HG03095 (cell line): ENCODE data around the gene CCDC127.
"Not testable (repeated sequence)": the region's sequence is repeated elsewhere in the genome, so short reads cannot be mapped to it uniquely, and the experiment has no call there.

Source experiments
- ATAC-seq: cut with Tn5 transposase; IDR thresholded peaks from one replicate; pipeline ENCODE4 v1.9.1; 2021; ENCODE audit warnings: moderate library complexity; ENCODE audit not compliant: unreplicated experiment

The CCDC127 gene

GRCh38 chr5:217494-218456, at the start of gene CCDC127, which contains the start of gene SDHA:
Gene CCDC127 (minus strand): TSS chr5:218153. CDS start chr5:216849, 1,304 bp downstream.
Gene SDHA (plus strand): TSS chr5:218320. CDS start chr5:218356, 36 bp downstream.
- peak; percentile 57 for ATAC-seq

GRCh38 chr5:267716-268115, 49.8 kb upstream of the CCDC127 start:
- ATAC-seq = no peak

GRCh38 chr5:266311-267026, 48.5 kb upstream of the CCDC127 start:
- ATAC-seq = not testable (repeated sequence)

- ATAC-seq = no peak
These were observed 46.4 kb upstream of the CCDC127 start for GRCh38 chr5:264338-264737.

- not testable (repeated sequence) for ATAC-seq
These were observed 45.5 kb upstream of the CCDC127 start for GRCh38 chr5:263275-263974.

- no peak for ATAC-seq
These were observed 39.2 kb upstream of the CCDC127 start for GRCh38 chr5:257148-257547.

- ATAC-seq = not testable (repeated sequence)
These were observed 38.4 kb upstream of the CCDC127 start for GRCh38 chr5:256347-256746.

GRCh38 chr5:255116-255515, 37.2 kb upstream of the CCDC127 start:
- ATAC-seq = not testable (repeated sequence)

GRCh38 chr5:254322-254721, 36.4 kb upstream of the CCDC127 start:
- ATAC-seq = not testable (repeated sequence)

GRCh38 chr5:252546-252945, 34.6 kb upstream of the CCDC127 start:
- ATAC-seq = no peak

- not testable (repeated sequence) for ATAC-seq
These were observed 34.0 kb upstream of the CCDC127 start for GRCh38 chr5:251975-252374.

- ATAC-seq = not testable (repeated sequence)
These were observed 33.6 kb upstream of the CCDC127 start for GRCh38 chr5:251538-251937.

- ATAC-seq = not testable (repeated sequence)
These were observed 33.1 kb upstream of the CCDC127 start for GRCh38 chr5:251016-251415.

GRCh38 chr5:250396-250795, 32.4 kb upstream of the CCDC127 start:
- not testable (repeated sequence) for ATAC-seq

GRCh38 chr5:245717-246116, 27.8 kb upstream of the CCDC127 start:
- not testable (repeated sequence) for ATAC-seq

GRCh38 chr5:243683-244367, 25.9 kb upstream of the CCDC127 start:
- ATAC-seq = not testable (repeated sequence)

GRCh38 chr5:241045-241669, 23.2 kb upstream of the CCDC127 start:
- not testable (repeated sequence) for ATAC-seq

GRCh38 chr5:240550-240949, 22.6 kb upstream of the CCDC127 start:
- ATAC-seq = not testable (repeated sequence)

GRCh38 chr5:237931-238330, 20.0 kb upstream of the CCDC127 start:
- ATAC-seq = not testable (repeated sequence)

GRCh38 chr5:235527-235926, 17.6 kb upstream of the CCDC127 start:
- ATAC-seq = not testable (repeated sequence)
